T-cell (primary cell): ENCODE results near the gene SH3PXD2B. TPM values are rescaled to one million over a fixed set of nuclear protein-coding genes. Genes with fewer than 3 reads are reported as not detected.
"Not testable (repeated sequence)": the region's sequence is repeated elsewhere in the genome, so short reads cannot be mapped to it uniquely, and the experiment has no call there.

Experiments
- ATAC-seq, 4 experiments: fragments of 200-7000 bp in 3 of 4; fragments of 150-1000 bp in 1 of 4; cut with Tn5 transposase; replicated peaks in 1 of 4; 1 replicate in 3 of 4; 2 replicates in 1 of 4; pipeline ENCODE4 v1.10.0; 2021; ENCODE audit warnings: moderate library complexity in 3 of 4, mild to moderate bottlenecking in 2 of 4, moderate number of reproducible peaks in 1 of 4
- CTCF ChIA-PET, 2 donors: fragments of 300-600 bp; sonication (Branson Sonifier 250); formaldehyde crosslinking; loops; one replicate each; lab custom pipeline; 2022; ENCODE audit warnings: antibody characterized with exemption in 2 of 2; lab: Charles Lee
- POLR2A ChIA-PET, 2 donors: fragments of 300-600 bp; sonication (Branson Sonifier 250); formaldehyde crosslinking; loops; one replicate each; lab custom pipeline; 2022; ENCODE audit warnings: antibody characterized with exemption in 2 of 2; lab: Charles Lee
- DNase-seq, 35 experiments: peaks; one replicate each; pipeline versions ENCODE4 v3.0.0 to v3.0.0-alpha.2; 2013 to 2023
- H3K27ac ChIP-seq: one replicate; pipeline ENCODE4 v1.5.1; 2013; ENCODE audit warnings: low read length
- H3K27me3 ChIP-seq, 2 experiments: replicated peaks in 1 of 2; 1 replicate in 1 of 2; 2 replicates in 1 of 2; pipeline versions ENCODE4 v1.6.1 to v1.7.0; 2013; ENCODE audit warnings: low read length in 1 of 2, mixed read lengths in 1 of 2; ENCODE audit not compliant: control insufficient read depth in 2 of 2, insufficient read depth in 2 of 2; ENCODE audit errors: extremely low read depth in 1 of 2
- H3K36me3 ChIP-seq, 2 donors: 1 replicate in 1 of 2; 2 replicates in 1 of 2; pipeline versions ENCODE4 v1.6.1 to v1.7.0; 2013; ENCODE audit warnings: low read length in 1 of 2; ENCODE audit not compliant: control insufficient read depth in 2 of 2, insufficient read depth in 1 of 2; ENCODE audit errors: extremely low read depth in 1 of 2
- H3K4me1 ChIP-seq, 2 experiments: 1 replicate in 1 of 2; 2 replicates in 1 of 2; pipeline versions ENCODE4 v1.6.1 to v1.7.0; 2013; ENCODE audit warnings: low read length in 2 of 2, mixed read lengths in 1 of 2; ENCODE audit not compliant: insufficient read depth in 2 of 2, control insufficient read depth in 1 of 2; ENCODE audit errors: extremely low read depth in 1 of 2
- H3K4me3 ChIP-seq, 2 donors: 1 replicate in 1 of 2; 2 replicates in 1 of 2; pipeline versions ENCODE4 v1.5.1 to v1.7.0; 2013; ENCODE audit warnings: mild to moderate bottlenecking in 2 of 2, low read length in 1 of 2, moderate library complexity in 1 of 2; ENCODE audit not compliant: control insufficient read depth in 1 of 2; ENCODE audit errors: extremely low read depth in 1 of 2
- H3K9me3 ChIP-seq: 2 replicates; pipeline ENCODE4 v1.7.0; 2013
- H3K27ac Mint-ChIP-seq, 2 donors: one replicate each; pipeline ENCODE4 v1.8.0; 2020 to 2021; ENCODE audit warnings: mild to moderate bottlenecking in 2 of 2, mixed read lengths in 2 of 2
- H3K27me3 Mint-ChIP-seq, 2 donors: one replicate each; pipeline ENCODE4 v1.8.0; 2021 to 2022; ENCODE audit warnings: mixed read lengths in 2 of 2
- H3K36me3 Mint-ChIP-seq: one replicate; pipeline ENCODE4 v1.8.0; 2021; ENCODE audit warnings: mixed read lengths
- H3K4me1 Mint-ChIP-seq, 3 donors: one replicate each; pipeline ENCODE4 v1.8.0; 2020 to 2022; ENCODE audit warnings: mixed read lengths in 3 of 3, mild to moderate bottlenecking in 1 of 3
- H3K4me3 Mint-ChIP-seq, 3 donors: one replicate each; pipeline ENCODE4 v1.8.0; 2020 to 2022; ENCODE audit warnings: mild to moderate bottlenecking in 3 of 3, mixed read lengths in 3 of 3, moderate library complexity in 3 of 3
- H3K9me3 Mint-ChIP-seq, 3 donors: one replicate each; pipeline ENCODE4 v1.8.0; 2020 to 2022; ENCODE audit warnings: mixed read lengths in 3 of 3
- WGBS: methylation state at CpG from one replicate; pipeline ENCODE4 v1.1.5; 2013; ENCODE audit warnings: missing lambda C conversion rate; ENCODE audit not compliant: insufficient coverage; 5-methylcytosine and 5-hydroxymethylcytosine counted together
- total RNA-seq, 35 experiments: library from RNA in 6 of 35; stranded (reverse) in 6 of 35; fragments of 120-200 nt in 1 of 35; gene quantifications; one replicate each; pipeline versions ENCODE4 v1.2.1 to v1.2.4 and lab custom pipeline; 2013 to 2026

The SH3PXD2B gene
- total RNA-seq, 5 donors from 2014 or later (not counting 1 experiment from before 2014, with no cell fraction given), result 0.15 to 0.69 (median 0.38) TPM

DNA sequence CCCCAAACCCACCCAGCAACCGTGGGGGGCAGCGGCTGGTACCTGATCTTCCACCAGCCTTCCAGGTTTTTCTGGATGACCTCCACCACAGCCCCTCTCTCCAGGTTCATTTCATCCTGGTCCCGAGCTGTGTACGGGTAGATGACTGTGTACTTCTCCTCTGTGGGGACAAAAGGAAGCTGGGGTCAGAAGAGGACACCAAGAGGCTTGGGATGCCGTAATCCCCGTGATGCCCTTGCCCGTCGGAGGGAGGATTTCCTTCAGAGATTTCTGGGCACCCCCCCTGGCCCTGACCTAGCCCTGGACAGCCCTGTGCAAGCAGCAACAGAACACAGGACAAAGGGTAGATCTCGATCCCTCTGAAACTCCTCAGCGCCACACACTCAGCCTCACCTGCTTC, 100.5 kb downstream of the SH3PXD2B start:
- H3K27me3 ChIP-seq, result peaks cover 0 to 30% of the 10 kb centered on the region in 2 experiments
- ATAC-seq, result no peak
- H3K9me3 Mint-ChIP-seq, result no peaks in the 10 kb centered on the region
- H3K4me1 ChIP-seq, result no peaks in the 10 kb centered on the region
- 73% methylated on average over 7 of the region's 10 CpGs for WGBS
- ChIA-PET POLR2A (no interaction called here), CTCF (no interaction called here)
- H3K4me3 ChIP-seq, result no peak overlapping the region
- no peak overlapping the region for H3K27ac Mint-ChIP-seq
- H3K27me3 Mint-ChIP-seq, result no peaks in the 10 kb centered on the region
- no peak for DNase-seq
- H3K4me3 Mint-ChIP-seq, result no peak overlapping the region
- H3K27ac ChIP-seq, result no peak overlapping the region
- no peaks in the 10 kb centered on the region for H3K36me3 Mint-ChIP-seq
- no peaks in the 10 kb centered on the region for H3K9me3 ChIP-seq
- no peaks in the 10 kb centered on the region for H3K4me1 Mint-ChIP-seq
- no peaks in the 10 kb centered on the region for H3K36me3 ChIP-seq

DNA sequence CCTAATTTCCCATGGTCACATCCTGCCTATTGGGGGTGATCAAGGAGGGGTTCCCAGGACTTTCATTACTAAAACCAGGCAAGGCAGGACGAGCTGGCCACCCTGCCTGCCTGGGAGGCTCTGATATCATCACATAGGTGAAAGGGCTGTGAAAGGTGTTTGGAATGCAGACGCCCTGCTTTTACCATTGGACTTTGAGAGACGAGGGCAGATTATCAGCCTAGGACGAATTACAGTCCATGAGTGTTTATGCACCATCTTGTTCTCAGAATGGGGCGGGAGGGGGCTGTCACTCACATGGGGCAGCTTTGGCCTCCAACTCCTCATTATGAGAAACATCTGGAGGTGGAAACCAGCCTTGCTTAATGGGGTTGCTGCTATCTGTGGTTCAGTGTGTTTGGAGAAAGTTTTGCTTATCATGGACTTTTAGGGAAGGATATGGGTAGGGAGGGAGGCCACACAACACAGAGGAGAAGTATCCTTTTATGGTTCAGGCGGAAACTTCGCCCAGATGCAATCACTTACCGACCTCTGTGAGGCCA, 101.0 kb downstream of the SH3PXD2B start:
- Histone ChIP-seq H3K27me3 (peaks cover 0 to 29% of the 10 kb centered on the region in 2 experiments), H3K9me3 (no peaks in the 10 kb centered on the region), H3K4me3 (no peak overlapping the region), H3K36me3 (no peaks in the 10 kb centered on the region), H3K27ac (no peak overlapping the region), H3K4me1 (no peaks in the 10 kb centered on the region)
- Mint-ChIP-seq H3K27me3 (no peaks in the 10 kb centered on the region), H3K36me3 (no peaks in the 10 kb centered on the region), H3K4me1 (no peaks in the 10 kb centered on the region), H3K9me3 (no peaks in the 10 kb centered on the region), H3K27ac (no peak overlapping the region), H3K4me3 (no peak overlapping the region)
- 100% methylated on average over 1 of the region's 8 CpGs for WGBS
- ChIA-PET POLR2A (interaction anchor here in 1 of 2 donors (0.6 kb wide), 1 partner anchor 48 kb away, joined by 10 read pairs; no protein-coding TSS in a partner anchor), CTCF (no interaction called here)
- DNase-seq, result no peak
- ATAC-seq, result no peak

DNA sequence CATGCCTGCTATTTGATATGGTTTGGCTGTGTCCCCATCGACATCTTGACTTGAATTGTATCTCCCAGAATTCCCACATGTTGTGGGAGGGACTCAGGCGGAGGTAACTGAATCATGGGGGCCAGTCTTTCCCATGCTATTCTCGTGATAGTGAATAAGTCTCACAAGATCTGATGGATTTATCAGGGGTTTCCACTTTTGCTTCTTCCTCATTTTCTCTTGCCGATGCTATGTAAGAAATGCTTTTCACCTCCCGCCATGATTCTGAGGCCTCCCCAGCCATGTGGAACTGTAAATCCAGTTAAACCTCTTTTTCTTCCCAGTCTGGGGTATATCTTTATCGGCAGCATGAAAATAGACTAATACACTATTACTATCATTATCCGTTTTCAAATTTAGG, 101.8 kb downstream of the SH3PXD2B start:
- ATAC-seq, H3K27ac Mint-ChIP-seq, H3K36me3 ChIP-seq, H3K4me3 Mint-ChIP-seq, H3K9me3 Mint-ChIP-seq, H3K27me3 Mint-ChIP-seq, H3K27ac ChIP-seq, H3K4me1 Mint-ChIP-seq, CTCF ChIA-PET, H3K4me1 ChIP-seq, POLR2A ChIA-PET, H3K9me3 ChIP-seq, DNase-seq, H3K36me3 Mint-ChIP-seq, H3K4me3 ChIP-seq: not testable (repeated sequence)
- WGBS, result 100% methylated on average over 3 of the region's 7 CpGs
- H3K27me3 ChIP-seq, result peaks cover 0 to 31% of the 10 kb centered on the region in 2 experiments

DNA sequence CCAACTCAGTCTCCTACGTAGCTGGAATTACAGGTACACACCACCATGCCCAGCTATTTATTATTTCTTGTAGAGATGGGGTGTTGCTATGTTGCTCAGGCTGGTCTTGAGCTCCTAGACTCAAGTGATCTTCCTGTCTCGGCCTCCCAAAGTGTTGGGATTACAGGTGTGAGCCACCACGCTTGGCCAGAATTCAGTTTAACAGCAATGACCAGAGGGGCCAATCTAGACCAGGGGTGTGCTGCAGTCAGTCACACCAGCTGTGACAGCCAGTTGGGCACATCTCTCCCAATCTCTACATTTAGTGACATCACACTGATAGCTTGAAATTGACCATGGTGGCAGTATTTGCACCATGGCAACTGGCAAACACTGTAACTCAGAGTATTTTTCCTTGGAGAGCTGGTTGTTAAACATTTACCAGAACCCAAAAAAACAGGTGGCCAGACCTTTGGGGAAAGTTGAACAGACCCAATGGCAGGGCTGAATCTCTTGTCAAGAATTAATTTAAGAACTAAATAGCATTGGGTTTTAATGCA, 103.0 kb downstream of the SH3PXD2B start:
- Mint-ChIP-seq H3K4me3 (no peak overlapping the region), H3K27ac (no peak overlapping the region), H3K9me3 (no peaks in the 10 kb centered on the region), H3K27me3 (peaks cover 0 to 2% of the 10 kb centered on the region in 2 donors), H3K36me3 (no peaks in the 10 kb centered on the region), H3K4me1 (no peaks in the 10 kb centered on the region)
- DNase-seq (no peak), ATAC-seq (no peak)
- CTCF ChIA-PET, result no interaction called here
- POLR2A ChIA-PET, result no interaction called here
- Histone ChIP-seq H3K9me3 (no peaks in the 10 kb centered on the region), H3K27ac (no peak overlapping the region), H3K4me3 (no peak overlapping the region), H3K4me1 (no peaks in the 10 kb centered on the region), H3K27me3 (peaks cover 0 to 26% of the 10 kb centered on the region in 2 experiments), H3K36me3 (no peaks in the 10 kb centered on the region)
- WGBS, result 92% methylated on average over 2 of the region's 3 CpGs

- no peak for DNase-seq
Measured at GRCh38 chr5:172350212-172351181, 103.8 kb downstream of the SH3PXD2B start.

GRCh38 chr5:172348733-172349132, 105.6 kb downstream of the SH3PXD2B start:
- H3K4me3 ChIP-seq, H3K4me1 Mint-ChIP-seq, H3K4me3 Mint-ChIP-seq, CTCF ChIA-PET, POLR2A ChIA-PET, H3K36me3 Mint-ChIP-seq, H3K27ac ChIP-seq, H3K27ac Mint-ChIP-seq, H3K4me1 ChIP-seq, ATAC-seq, H3K9me3 ChIP-seq, H3K9me3 Mint-ChIP-seq, H3K27me3 Mint-ChIP-seq, DNase-seq, H3K36me3 ChIP-seq: not testable (repeated sequence)
- peaks cover 0 to 15% of the 10 kb centered on the region in 2 experiments for H3K27me3 ChIP-seq
- 80% methylated on average over 4 of the region's 5 CpGs for WGBS

More at GRCh38 chr5:172350212-172351181, 103.8 kb downstream of the SH3PXD2B start:
- H3K4me1 ChIP-seq, result no peaks in the 10 kb centered on the region
- Mint-ChIP-seq H3K36me3 (no peaks in the 10 kb centered on the region), H3K4me1 (no peaks in the 10 kb centered on the region), H3K27me3 (peaks cover 0 to 2% of the 10 kb centered on the region in 2 donors), H3K27ac (no peak overlapping the region), H3K4me3 (no peak overlapping the region), H3K9me3 (no peaks in the 10 kb centered on the region)
- CTCF ChIA-PET, result no interaction called here
- 81% methylated on average over 18 of the region's 26 CpGs for WGBS
- no peaks in the 10 kb centered on the region for H3K9me3 ChIP-seq
- peaks cover 0 to 25% of the 10 kb centered on the region in 2 experiments for H3K27me3 ChIP-seq
- POLR2A ChIA-PET, result no interaction called here
- no peak overlapping the region for H3K4me3 ChIP-seq
- no peak for ATAC-seq
- no peak overlapping the region for H3K27ac ChIP-seq
- H3K36me3 ChIP-seq, result no peaks in the 10 kb centered on the region
